ENCODE data around the gene ERC2. TPM values are rescaled to one million over a fixed set of nuclear protein-coding genes. Genes with fewer than 3 reads are reported as not detected.

ERC2 gene
- total RNA-seq, 1 donor from 2014 or later = 0.65 TPM

GRCh38 chr3:55534876-55535275 is 933.4 kb downstream of the ERC2 start:
- H3K36me3 Mint-ChIP-seq (ENCODE audit: low read depth) = no peaks in the 10 kb centered on the region
- peaks cover 4% of the 10 kb centered on the region for H3K4me1 Mint-ChIP-seq (ENCODE audit: low read depth)
- no peak overlapping the region for H3K4me3 Mint-ChIP-seq (ENCODE audit: unreplicated experiment)
- no peak overlapping the region for H3K27ac Mint-ChIP-seq (ENCODE audit: unreplicated experiment)
- DNase-seq (ENCODE audit: low spot score) = no peak
- peaks cover 3% of the 10 kb centered on the region for H3K27me3 Mint-ChIP-seq (ENCODE audit: low read depth)
- no peaks in the 10 kb centered on the region for H3K9me3 Mint-ChIP-seq (ENCODE audit: low read depth)
- no peak for TF ChIP-seq CTCF (IDR thresholded peaks at IDR 0.05)

- Mint-ChIP-seq H3K4me3 (ENCODE audit: unreplicated experiment) (no peak overlapping the region), H3K9me3 (ENCODE audit: low read depth) (no peaks in the 10 kb centered on the region), H3K36me3 (ENCODE audit: low read depth) (no peaks in the 10 kb centered on the region), H3K27ac (ENCODE audit: unreplicated experiment) (no peak overlapping the region), H3K4me1 (ENCODE audit: low read depth) (peaks cover 4% of the 10 kb centered on the region), H3K27me3 (ENCODE audit: low read depth) (no peaks in the 10 kb centered on the region)
- TF ChIP-seq CTCF (IDR thresholded peaks at IDR 0.05) = no peak
- no peak for DNase-seq (ENCODE audit: low spot score)
These were observed 935.5 kb downstream of the ERC2 start for GRCh38 chr3:55532806-55533205.

GRCh38 chr3:55531321-55531720 is 936.9 kb downstream of the ERC2 start:
- Mint-ChIP-seq H3K27ac (ENCODE audit: unreplicated experiment) (no peak overlapping the region), H3K36me3 (ENCODE audit: low read depth) (no peaks in the 10 kb centered on the region), H3K9me3 (ENCODE audit: low read depth) (no peaks in the 10 kb centered on the region), H3K4me3 (ENCODE audit: unreplicated experiment) (no peak overlapping the region), H3K27me3 (ENCODE audit: low read depth) (no peaks in the 10 kb centered on the region), H3K4me1 (ENCODE audit: low read depth) (peaks cover 4% of the 10 kb centered on the region)
- DNase-seq (ENCODE audit: low spot score) = no peak
- TF ChIP-seq CTCF (IDR thresholded peaks at IDR 0.05) = no peak

GRCh38 chr3:55527361-55527760 is 940.9 kb downstream of the ERC2 start:
- Mint-ChIP-seq H3K27me3 (ENCODE audit: low read depth) (no peaks in the 10 kb centered on the region), H3K4me1 (ENCODE audit: low read depth) (peaks cover 16% of the 10 kb centered on the region), H3K9me3 (ENCODE audit: low read depth) (no peaks in the 10 kb centered on the region), H3K27ac (ENCODE audit: unreplicated experiment) (no peak overlapping the region), H3K4me3 (ENCODE audit: unreplicated experiment) (no peak overlapping the region), H3K36me3 (ENCODE audit: low read depth) (no peaks in the 10 kb centered on the region)
- DNase-seq (ENCODE audit: low spot score) = no peak
- no peak for TF ChIP-seq CTCF (IDR thresholded peaks at IDR 0.05)

- Mint-ChIP-seq H3K36me3 (ENCODE audit: low read depth) (no peaks in the 10 kb centered on the region), H3K27me3 (ENCODE audit: low read depth) (no peaks in the 10 kb centered on the region), H3K27ac (ENCODE audit: unreplicated experiment) (no peak overlapping the region), H3K9me3 (ENCODE audit: low read depth) (no peaks in the 10 kb centered on the region), H3K4me3 (ENCODE audit: unreplicated experiment) (no peak overlapping the region), H3K4me1 (ENCODE audit: low read depth) (peaks cover 16% of the 10 kb centered on the region)
- TF ChIP-seq CTCF (IDR thresholded peaks at IDR 0.05) = no peak
- DNase-seq (ENCODE audit: low spot score) = no peak
These were observed 941.8 kb downstream of the ERC2 start for GRCh38 chr3:55526332-55527030.

Data from chondrocyte (in vitro differentiated cells).